Motor neuron (in vitro differentiated cells): Measurements from ENCODE around the gene MBD2. TPM values are rescaled to one million over a fixed set of nuclear protein-coding genes. Genes with fewer than 3 reads are reported as not detected.

Experiments used
- ATAC-seq, 8 experiments: fragments of 200-7000 bp; cut with Tn5 transposase; replicated peaks in 6 of 8; 2 replicates each; pipeline ENCODE4 v1.8.0; 2021; ENCODE audit warnings: mild to moderate bottlenecking in 8 of 8, moderate library complexity in 8 of 8
- H3K27ac ChIP-seq, 2 donors: fragments of 250-450 bp; sonication (Bioruptor Pico); 2 replicates each; pipeline ENCODE4 v1.9.0; 2021; ENCODE audit warnings: antibody characterized with exemption in 2 of 2, mild to moderate bottlenecking in 2 of 2, moderate library complexity in 1 of 2
- H3K4me1 ChIP-seq, 2 donors: fragments of 250-450 bp; sonication (Bioruptor Pico); replicated peaks in 1 of 2; 2 replicates each; pipeline ENCODE4 v1.6.1; 2021; ENCODE audit warnings: antibody characterized with exemption in 2 of 2, mild to moderate bottlenecking in 2 of 2, moderate library complexity in 1 of 2
- H3K4me3 ChIP-seq, 5 donors: fragments of 250-450 bp; sonication (Bioruptor Pico); 2 replicates each; pipeline ENCODE4 v1.9.0; 2021; ENCODE audit warnings: antibody characterized with exemption in 5 of 5, mild to moderate bottlenecking in 5 of 5, moderate library complexity in 4 of 5
- WGBS, 10 experiments: fragments of 450-650 bp; shearing (Covaris generic); methylation state at CpG; one replicate each; pipeline ENCODE4 v1.0.0; 2022; 5-methylcytosine and 5-hydroxymethylcytosine counted together
- in situ Hi-C, 9 experiments: fragments of 400-800 bp; cut with MboI; loops; one replicate each; pipeline ENCODE4 v1.15.0; 2021; ENCODE audit warnings: low sequenced_read_pairs in 9 of 9, low pct_unique_long_range_greater_than_20kb in 2 of 9; ENCODE audit not compliant: unreplicated experiment in 9 of 9
- total RNA-seq, 8 experiments: library from RNA; unstranded; fragments of 300-600 nt; gene quantifications; 2 replicates each; pipeline versions ENCODE4 v1.2.3 to v1.2.4, GENCODE V29; 2022

MBD2 gene
- total RNA-seq, 8 experiments from 2014 or later, result 11.4 to 37.6 (median 18.3) TPM

DNA sequence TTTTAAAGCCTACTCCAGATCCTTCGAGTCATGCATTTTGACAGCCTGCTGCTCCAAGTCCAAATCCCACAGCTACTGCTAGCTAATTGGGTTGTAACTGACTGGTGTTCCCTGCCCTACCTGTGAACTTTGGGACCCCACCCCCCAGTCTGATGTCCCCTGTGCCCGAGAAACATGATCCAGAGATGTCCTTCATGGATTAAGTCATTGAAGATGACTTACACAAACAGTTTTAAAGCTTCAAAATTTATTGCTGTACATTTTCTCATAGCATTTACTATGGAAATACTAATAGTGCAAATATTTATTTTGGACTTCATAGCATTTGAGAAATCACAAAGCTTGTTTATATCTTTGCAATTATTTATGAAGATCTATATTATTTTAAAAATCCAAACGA is 73.1 kb downstream of the MBD2 start:
- in situ Hi-C loops, result no loop called here
- H3K4me3 ChIP-seq, result no peak overlapping the region
- peak in 1 of 8 experiments; percentile 43 for ATAC-seq
- no peaks in the 10 kb centered on the region for H3K4me1 ChIP-seq
- WGBS, 10 experiments, result 72 to 100% (median 89%) methylated on average over 1 to 3 of the region's 3 CpGs
- no peak overlapping the region for H3K27ac ChIP-seq

- no peak overlapping the region for H3K27ac ChIP-seq
- H3K4me1 ChIP-seq, result no peaks in the 10 kb centered on the region
- no peak for ATAC-seq
- in situ Hi-C loops, result no loop called here
- no peak overlapping the region for H3K4me3 ChIP-seq
- WGBS, 10 experiments, result 86 to 100% (median 90%) methylated on average over 2 to 6 of the region's 7 CpGs; no CpG with 5 or more reads in 4 of the 10 experiments
Measured at GRCh38 chr18:54150226-54150625, 74.2 kb downstream of the MBD2 start.

- Histone ChIP-seq H3K4me1 (no peaks in the 10 kb centered on the region), H3K27ac (no peak overlapping the region), H3K4me3 (no peak overlapping the region)
- ATAC-seq, result peak in 3 of 8 experiments; percentile 42 to 92 (median 88)
- WGBS, 10 experiments, result 0 to 92% (median 55%) methylated on average over 2 to 3 of the region's 3 CpGs; no CpG with 5 or more reads in 3 of the 10 experiments
- in situ Hi-C loops, result loop anchor here in 2 of 9 experiments (25.0 kb wide), 2 partner anchors 462 to 587 kb away; no protein-coding TSS in a partner anchor
Measured at GRCh38 chr18:54149078-54149697, 75.3 kb downstream of the MBD2 start.

DNA sequence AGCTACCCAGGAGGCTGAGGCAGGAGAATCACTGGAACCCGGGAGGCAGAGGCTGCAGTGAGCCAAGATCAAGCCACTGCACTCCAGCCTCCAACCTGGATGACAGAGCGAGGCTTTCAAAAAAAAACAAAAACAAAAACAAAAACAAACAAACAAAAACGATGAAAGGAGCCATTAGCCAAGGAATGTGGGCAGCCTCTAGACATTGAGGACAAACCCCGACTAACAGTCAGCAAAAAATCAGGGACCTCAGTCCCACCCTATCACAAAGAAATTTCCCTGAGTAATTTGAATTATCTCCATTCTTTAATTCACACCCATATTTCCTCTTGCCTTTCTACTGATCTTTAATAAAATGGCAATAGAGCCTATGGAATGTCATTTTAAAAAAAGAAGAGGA is 75.8 kb downstream of the MBD2 start:
- no peak overlapping the region for H3K27ac ChIP-seq
- peak in 2 of 8 experiments; percentile 7 to 12 for ATAC-seq

GRCh38 chr18:54148151-54148550 is 76.3 kb downstream of the MBD2 start:
- Histone ChIP-seq H3K4me3 (no peak overlapping the region), H3K27ac (no peak overlapping the region), H3K4me1 (no peaks in the 10 kb centered on the region)
- ATAC-seq, result no peak
- in situ Hi-C loops, result loop anchor here in 2 of 9 experiments (25.0 kb wide), 2 partner anchors 461 to 586 kb away; no protein-coding TSS in a partner anchor

More for the DNA sequence above, 75.8 kb downstream of the MBD2 start:
- 0 to 93% (median 87%) methylated on average over 1 to 4 of the region's 4 CpGs; no CpG with 5 or more reads in 2 of the 10 experiments for WGBS, 10 experiments
- in situ Hi-C loops, result loop anchor here in 2 of 9 experiments (25.0 kb wide), 2 partner anchors 461 to 586 kb away; no protein-coding TSS in a partner anchor
- no peaks in the 10 kb centered on the region for H3K4me1 ChIP-seq
- no peak overlapping the region for H3K4me3 ChIP-seq

DNA sequence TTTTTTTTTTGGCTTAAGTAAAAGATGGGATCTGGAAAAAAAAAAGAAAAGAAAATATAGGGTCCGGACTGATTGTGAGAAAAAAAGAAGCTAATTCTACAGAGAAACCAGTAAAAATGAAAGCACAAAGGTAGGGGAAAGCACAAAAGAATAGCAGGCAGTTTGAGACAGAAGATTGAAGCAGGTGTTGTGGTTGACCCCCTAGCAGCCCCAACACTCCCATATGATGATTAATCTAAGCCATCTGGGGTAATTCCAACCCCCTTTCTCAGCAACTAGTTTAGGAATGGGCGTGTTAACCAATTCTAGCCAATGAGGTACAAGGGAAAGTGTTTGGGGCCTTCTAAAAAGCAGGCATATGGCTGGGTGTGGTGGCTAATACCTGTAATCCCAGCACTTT is 77.0 kb downstream of the MBD2 start:
- in situ Hi-C loops, result loop anchor here in 2 of 9 experiments (25.0 kb wide), 2 partner anchors 460 to 585 kb away; no protein-coding TSS in a partner anchor
- no peak for ATAC-seq
- H3K4me1 ChIP-seq, result no peaks in the 10 kb centered on the region
- H3K27ac ChIP-seq, result no peak overlapping the region
- 86 to 100% (median 91%) methylated on average over 1 to 2 of the region's 2 CpGs; no CpG with 5 or more reads in 1 of the 10 experiments for WGBS, 10 experiments
- H3K4me3 ChIP-seq, result no peak overlapping the region

GRCh38 chr18:54141041-54141608 is 83.3 kb downstream of the MBD2 start:
- ATAC-seq, result peak in 3 of 8 experiments; percentile 48 to 74 (median 60)
- no peak overlapping the region for H3K4me3 ChIP-seq
- in situ Hi-C loops, result loop anchor here in 2 of 9 experiments (25.0 kb wide), 2 partner anchors 454 to 579 kb away; no protein-coding TSS in a partner anchor
- H3K4me1 ChIP-seq, result no peaks in the 10 kb centered on the region
- H3K27ac ChIP-seq, result no peak overlapping the region
- WGBS, 10 experiments, result 8 to 92% (median 57%) methylated on average over 1 to 2 of the region's 3 CpGs; no CpG with 5 or more reads in 2 of the 10 experiments

DNA sequence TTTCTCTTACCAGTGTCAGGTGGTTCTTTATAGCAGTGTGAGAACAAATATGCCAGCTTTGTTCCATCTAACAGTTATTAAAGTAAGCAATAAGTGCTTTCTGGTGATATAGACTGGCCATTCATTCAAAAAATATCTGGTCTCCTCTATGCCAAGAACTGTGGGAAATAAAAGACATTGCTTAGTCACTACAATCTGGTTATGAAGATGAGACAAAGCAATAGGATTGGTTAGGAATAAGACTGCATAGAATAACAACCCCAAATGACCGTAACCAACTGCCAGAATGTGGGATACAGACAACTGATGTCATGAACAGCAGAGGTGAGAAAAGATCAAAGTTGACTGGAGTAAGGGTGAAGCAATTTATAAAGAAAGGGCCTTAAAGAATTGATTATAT is 83.8 kb downstream of the MBD2 start:
- H3K27ac ChIP-seq, result no peak overlapping the region
- ATAC-seq, result peak in 1 of 8 experiments; percentile 15
- WGBS, 10 experiments, result 0 to 88% (median 60%) methylated on average over 1 of the region's 1 CpG; no CpG with 5 or more reads in 3 of the 10 experiments
- in situ Hi-C loops, result loop anchor here in 2 of 9 experiments (25.0 kb wide), 2 partner anchors 453 to 578 kb away; no protein-coding TSS in a partner anchor
- no peak overlapping the region for H3K4me3 ChIP-seq
- no peaks in the 10 kb centered on the region for H3K4me1 ChIP-seq

DNA sequence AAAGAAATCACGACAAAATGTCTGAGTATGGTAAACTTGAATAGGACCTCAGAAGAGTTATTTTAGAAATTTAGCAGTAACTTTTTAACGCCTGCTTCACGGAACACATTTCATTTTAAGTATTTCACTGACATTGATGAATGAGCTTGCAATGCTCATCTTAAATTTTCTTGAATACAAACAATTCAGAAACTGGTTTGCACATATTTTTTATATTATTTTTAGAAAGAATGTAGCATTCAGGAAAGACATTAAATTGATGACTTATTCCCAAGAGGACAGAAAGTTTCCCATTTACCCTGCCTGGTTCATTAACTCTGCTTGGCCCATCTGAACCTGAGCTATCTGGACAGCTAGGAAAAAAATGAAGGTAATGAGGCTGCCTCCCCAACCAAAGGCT is 89.3 kb downstream of the MBD2 start:
- H3K27ac ChIP-seq, result no peak overlapping the region
- H3K4me1 ChIP-seq, result no peaks in the 10 kb centered on the region
- in situ Hi-C loops, result loop anchor here in 2 of 9 experiments (25.0 kb wide), 2 partner anchors 448 to 573 kb away; no protein-coding TSS in a partner anchor
- no peak for ATAC-seq
- WGBS, 10 experiments, result 47 to 100% (median 81%) methylated on average over 1 to 3 of the region's 3 CpGs
- no peak overlapping the region for H3K4me3 ChIP-seq

DNA sequence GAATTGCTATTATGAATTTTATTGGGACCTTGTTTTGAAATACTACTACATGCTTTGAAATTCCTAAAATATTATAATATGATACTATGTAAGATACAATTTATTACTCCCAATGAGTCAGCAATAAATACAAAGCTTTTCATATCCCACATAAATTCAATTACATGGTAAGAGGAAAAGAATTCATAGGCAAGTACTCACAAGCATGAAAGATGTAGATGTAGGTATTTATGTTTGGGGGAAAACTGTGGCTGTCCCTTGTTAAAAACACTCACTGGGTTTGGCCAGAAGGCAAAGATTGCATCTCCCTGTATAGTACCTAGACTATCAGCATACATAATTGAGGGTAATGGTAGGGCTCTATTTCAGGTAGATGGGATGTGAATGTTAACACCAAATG is 90.4 kb downstream of the MBD2 start:
- no peak for ATAC-seq
- Histone ChIP-seq H3K4me1 (no peaks in the 10 kb centered on the region), H3K4me3 (no peak overlapping the region), H3K27ac (no peak overlapping the region)
- in situ Hi-C loops, result loop anchor here in 2 of 9 experiments (25.0 kb wide), 2 partner anchors 447 to 572 kb away; no protein-coding TSS in a partner anchor

- H3K4me1 ChIP-seq, result peaks cover 3 to 9% of the 10 kb centered on the region in 2 donors
- no peak overlapping the region for H3K27ac ChIP-seq
- in situ Hi-C loops, result loop anchor here in 2 of 9 experiments (25.0 kb wide), 2 partner anchors 443 to 568 kb away; no protein-coding TSS in a partner anchor
- ATAC-seq, result peak in 3 of 8 experiments; percentile 38 to 73 (median 62)
- no peak overlapping the region for H3K4me3 ChIP-seq
Measured at GRCh38 chr18:54130631-54131030, 93.8 kb downstream of the MBD2 start.

GRCh38 chr18:54130177-54130576 is 94.3 kb downstream of the MBD2 start:
- in situ Hi-C loops, result loop anchor here in 2 of 9 experiments (25.0 kb wide), 2 partner anchors 443 to 568 kb away; no protein-coding TSS in a partner anchor
- no peak overlapping the region for H3K27ac ChIP-seq

DNA sequence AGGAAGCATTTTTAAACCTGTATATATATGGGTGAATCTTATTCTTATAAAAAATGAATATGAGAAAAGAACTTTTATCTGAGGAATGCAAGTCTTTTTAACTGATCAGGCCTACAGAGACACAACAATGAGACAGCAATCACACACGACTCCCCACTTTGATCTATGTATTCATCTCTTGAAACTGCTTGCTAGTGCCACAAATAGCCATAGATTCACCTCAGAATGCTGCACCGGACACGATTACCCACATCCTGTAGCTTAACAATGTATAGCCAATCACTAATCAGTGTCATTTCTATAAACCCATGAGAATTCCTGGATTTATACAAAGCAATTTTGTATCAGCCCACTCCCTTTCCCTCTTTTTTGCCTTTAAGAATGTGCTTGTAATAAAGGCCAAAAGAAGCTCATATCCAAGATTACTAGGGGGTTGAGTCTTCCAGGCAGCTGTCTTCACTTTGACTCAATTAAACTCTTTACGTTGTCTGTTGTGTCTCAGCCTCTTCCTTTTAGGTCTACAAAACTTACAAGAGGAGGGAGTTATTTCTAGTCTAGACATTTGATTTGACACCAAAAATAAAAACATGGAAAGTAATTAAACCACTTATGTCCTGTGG is 94.9 kb downstream of the MBD2 start:
- WGBS, 10 experiments, result 25 to 100% (median 73%) methylated on average over 1 to 4 of the region's 4 CpGs; no CpG with 5 or more reads in 2 of the 10 experiments
- H3K27ac ChIP-seq, result no peak overlapping the region
- no peak for ATAC-seq
- H3K4me3 ChIP-seq, result no peak overlapping the region
- H3K4me1 ChIP-seq, result peaks cover 3 to 9% of the 10 kb centered on the region in 2 donors
- in situ Hi-C loops, result loop anchor here in 3 of 9 experiments (10.0 to 25.0 kb wide), 3 partner anchors 435 to 567 kb away; no protein-coding TSS in a partner anchor

More at GRCh38 chr18:54130177-54130576, 94.3 kb downstream of the MBD2 start:
- ATAC-seq, result peak in 2 of 8 experiments; percentile 16 to 20
- H3K4me1 ChIP-seq, result peaks cover 3 to 9% of the 10 kb centered on the region in 2 donors
- no peak overlapping the region for H3K4me3 ChIP-seq
